ENCODE data around the gene ALG1. TPM values are rescaled to one million over a fixed set of nuclear protein-coding genes. Genes with fewer than 3 reads are reported as not detected.
"Not testable (repeated sequence)": the region's sequence is repeated elsewhere in the genome, so short reads cannot be mapped to it uniquely, and the experiment has no call there.

The ALG1 gene
- total RNA-seq, 1 experiment from 2014 or later, result 36.2 TPM

DNA sequence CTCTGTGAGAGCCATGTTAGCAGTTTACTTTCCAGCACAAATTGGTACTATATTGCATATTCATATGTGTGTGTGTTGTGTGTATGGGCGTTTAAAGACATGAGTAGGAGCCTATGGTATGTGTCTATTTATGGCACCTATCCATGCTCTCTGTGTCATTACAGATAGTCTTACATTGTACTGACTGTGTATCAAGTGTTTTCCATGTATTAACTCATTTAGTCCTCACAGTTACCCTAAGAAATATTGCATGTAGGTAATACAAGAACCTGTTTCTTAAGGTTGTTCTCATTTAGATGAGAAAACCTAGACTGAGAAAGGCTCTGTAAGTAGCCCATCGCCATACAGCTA is 1.6 kb downstream of the ALG1 start:
- no peak overlapping the region for H2AK5ac ChIP-seq (ENCODE audit: insufficient read length, low read length)
- H2AFZ ChIP-seq (ENCODE audit: low read length), result no peak overlapping the region
- no peak overlapping the region; a peak in 1 of 7 replicates for H3K27ac Mint-ChIP-seq
- DNase-seq, result no peak
- H3K27me3 ChIP-seq (ENCODE audit: insufficient read depth, low read length), result no peaks in the 10 kb centered on the region
- no peaks in the 10 kb centered on the region for H4K20me1 ChIP-seq (ENCODE audit: control insufficient read depth, insufficient read depth, insufficient read length)
- H3K9ac ChIP-seq (ENCODE audit: extremely low read depth, insufficient read length, low read length), result no peak overlapping the region
- H3K4ac ChIP-seq (ENCODE audit: low read depth, low read length), result no peak overlapping the region
- H4K91ac ChIP-seq (ENCODE audit: insufficient read length, low read depth, low read length), result no peak overlapping the region
- H3K79me1 ChIP-seq (ENCODE audit: insufficient read depth, low read depth, low read length, poor library complexity, severe bottlenecking), result peaks cover 4% of the 10 kb centered on the region
- H2BK15ac ChIP-seq (ENCODE audit: low read depth, low read length), result no peak overlapping the region
- no peaks in the 10 kb centered on the region; the same call in 1 of the 2 replicates for H3K27me3 Mint-ChIP-seq (ENCODE audit: low read depth)
- no peak overlapping the region for H3K27ac ChIP-seq (ENCODE audit: insufficient read length, low read depth, low read length)
- peaks cover 5% of the 10 kb centered on the region; the same call in 1 of the 2 replicates for H3K79me2 ChIP-seq (ENCODE audit: insufficient read depth, low read length)
- H2BK5ac ChIP-seq (ENCODE audit: insufficient read length, low read length), result no peak overlapping the region
- peaks cover 22 to 37% (median 35%) of the 10 kb centered on the region in 3 experiments; a peak in 6 of 7 replicates for H3K36me3 Mint-ChIP-seq (ENCODE audit: insufficient read depth in 1 of 3, low read depth in 3 of 3)
- no peak overlapping the region for H3K23ac ChIP-seq (ENCODE audit: insufficient read length, low read depth, low read length)
- no peaks in the 10 kb centered on the region for H3K9me3 ChIP-seq (ENCODE audit: control insufficient read depth, low read depth, low read length)
- no peak overlapping the region for H3K14ac ChIP-seq (ENCODE audit: insufficient read depth, low read length)
- H3K4me1 Mint-ChIP-seq, result peaks cover 12 to 13% of the 10 kb centered on the region in 2 experiments
- no peaks in the 10 kb centered on the region for H3K4me1 ChIP-seq (ENCODE audit: insufficient read depth, low read length)
- no peaks in the 10 kb centered on the region; a peak in 2 of 5 replicates for H3K9me3 Mint-ChIP-seq
- no peak overlapping the region for H3T11ph ChIP-seq (ENCODE audit: low read length)
- H3K56ac ChIP-seq (ENCODE audit: insufficient read length, low read depth, low read length), result no peak overlapping the region
- no peak overlapping the region for H4K8ac ChIP-seq (replicated peaks; ENCODE audit: insufficient read length, low read depth, low read length)
- TF ChIP-seq CTCF (conservative IDR thresholded peaks at IDR 0.05), result no peak
- H4K5ac ChIP-seq (ENCODE audit: insufficient read length, low read depth, low read length), result no peak overlapping the region
- no CpG with 5 or more reads among the region's 2 CpGs for WGBS (ENCODE audit: extremely low coverage, insufficient read length, low lambda C conversion rate)
- no peak overlapping the region for H2BK120ac ChIP-seq (ENCODE audit: low read depth, low read length, poor library complexity, severe bottlenecking)
- H3K23me2 ChIP-seq (ENCODE audit: insufficient read length, low read depth, low read length, poor library complexity, severe bottlenecking), result peaks cover 7% of the 10 kb centered on the region
- no peak overlapping the region for H2BK20ac ChIP-seq (ENCODE audit: low read depth, low read length, poor library complexity, severe bottlenecking)
- H3K4me3 Mint-ChIP-seq, result peak overlapping the region; percentile 92 to 96
- no peak overlapping the region for H3K4me2 ChIP-seq (ENCODE audit: insufficient read depth, insufficient read length, low read length)
- no peak overlapping the region for H2BK12ac ChIP-seq (ENCODE audit: insufficient read length, low read depth, low read length)
- H3K18ac ChIP-seq (ENCODE audit: insufficient read length, low read depth, low read length), result no peak overlapping the region

- peaks cover 12 to 13% of the 10 kb centered on the region in 2 experiments for H3K4me1 Mint-ChIP-seq
- not testable (repeated sequence) for H2BK5ac ChIP-seq (ENCODE audit: insufficient read length, low read length); H4K91ac ChIP-seq (ENCODE audit: insufficient read length, low read depth, low read length); DNase-seq; H4K5ac ChIP-seq (ENCODE audit: insufficient read length, low read depth, low read length); H3K27ac Mint-ChIP-seq; H3K27ac ChIP-seq (ENCODE audit: insufficient read length, low read depth, low read length); H3K4ac ChIP-seq (ENCODE audit: low read depth, low read length); H3K79me2 ChIP-seq (ENCODE audit: insufficient read depth, low read length); H3K14ac ChIP-seq (ENCODE audit: insufficient read depth, low read length); H3K56ac ChIP-seq (ENCODE audit: insufficient read length, low read depth, low read length); H2BK20ac ChIP-seq (ENCODE audit: low read depth, low read length, poor library complexity, severe bottlenecking); H3K9ac ChIP-seq (ENCODE audit: extremely low read depth, insufficient read length, low read length); H3K9me3 Mint-ChIP-seq; H3K27me3 ChIP-seq (ENCODE audit: insufficient read depth, low read length); H2AFZ ChIP-seq (ENCODE audit: low read length); H2BK15ac ChIP-seq (ENCODE audit: low read depth, low read length); H2BK12ac ChIP-seq (ENCODE audit: insufficient read length, low read depth, low read length); H3T11ph ChIP-seq (ENCODE audit: low read length); H3K23me2 ChIP-seq (ENCODE audit: insufficient read length, low read depth, low read length, poor library complexity, severe bottlenecking); H3K27me3 Mint-ChIP-seq (ENCODE audit: low read depth); H3K4me2 ChIP-seq (ENCODE audit: insufficient read depth, insufficient read length, low read length); H3K4me1 ChIP-seq (ENCODE audit: insufficient read depth, low read length); H4K8ac ChIP-seq (replicated peaks; ENCODE audit: insufficient read length, low read depth, low read length); H3K4me3 Mint-ChIP-seq; H3K23ac ChIP-seq (ENCODE audit: insufficient read length, low read depth, low read length); H2BK120ac ChIP-seq (ENCODE audit: low read depth, low read length, poor library complexity, severe bottlenecking); H2AK5ac ChIP-seq (ENCODE audit: insufficient read length, low read length); H4K20me1 ChIP-seq (ENCODE audit: control insufficient read depth, insufficient read depth, insufficient read length); H3K79me1 ChIP-seq (ENCODE audit: insufficient read depth, low read depth, low read length, poor library complexity, severe bottlenecking); H3K18ac ChIP-seq (ENCODE audit: insufficient read length, low read depth, low read length); H3K9me3 ChIP-seq (ENCODE audit: control insufficient read depth, low read depth, low read length)
- peaks cover 22 to 37% (median 36%) of the 10 kb centered on the region in 3 experiments; a peak in 6 of 7 replicates for H3K36me3 Mint-ChIP-seq (ENCODE audit: insufficient read depth in 1 of 3, low read depth in 3 of 3)
- no CpG with 5 or more reads among the region's 15 CpGs for WGBS (ENCODE audit: extremely low coverage, insufficient read length, low lambda C conversion rate)
Measured at GRCh38 chr16:5073771-5074170, 2.1 kb downstream of the ALG1 start.
